Measurements from ENCODE around the gene SMAP1.

GRCh38 chr6:70758883-70759282 lies 91.2 kb downstream of the SMAP1 start:
- TF ChIP-seq REST (IDR thresholded peaks at IDR 0.05; ENCODE audit: insufficient read depth in 1 of 2, low read depth in 2 of 2, low read length in 2 of 2), result no peak
- TF ChIP-seq TAF1 (IDR thresholded peaks at IDR 0.05; ENCODE audit: borderline replicate concordance, insufficient read depth, low read length), result no peak

All from PFSK-1 (cell line).